GM19238 (cell line): ENCODE data around the gene WNT6.
A peak's percentile ranks its signal among the peaks of the same experiment; 100 is the strongest.
"Not testable (repeated sequence)": the region's sequence is repeated elsewhere in the genome, so short reads cannot be mapped to it uniquely, and the experiment has no call there.

Experiments used
- DNase-seq: peaks from one replicate; pipeline ENCODE4 v3.0.0; 2011; ENCODE audit warnings: low spot score; ENCODE audit not compliant: insufficient read length

The WNT6 gene

GRCh38 chr2:218830526-218831306 is 28.9 kb upstream of the WNT6 start:
- DNase-seq = no peak

- no peak for DNase-seq
Observed at GRCh38 chr2:218831378-218831990, 28.1 kb upstream of the WNT6 start, which contains the start of gene PRKAG3. Gene PRKAG3 (minus strand): TSS chr2:218831803.

GRCh38 chr2:218832081-218832480 is 27.5 kb upstream of the WNT6 start:
- DNase-seq = no peak

DNA sequence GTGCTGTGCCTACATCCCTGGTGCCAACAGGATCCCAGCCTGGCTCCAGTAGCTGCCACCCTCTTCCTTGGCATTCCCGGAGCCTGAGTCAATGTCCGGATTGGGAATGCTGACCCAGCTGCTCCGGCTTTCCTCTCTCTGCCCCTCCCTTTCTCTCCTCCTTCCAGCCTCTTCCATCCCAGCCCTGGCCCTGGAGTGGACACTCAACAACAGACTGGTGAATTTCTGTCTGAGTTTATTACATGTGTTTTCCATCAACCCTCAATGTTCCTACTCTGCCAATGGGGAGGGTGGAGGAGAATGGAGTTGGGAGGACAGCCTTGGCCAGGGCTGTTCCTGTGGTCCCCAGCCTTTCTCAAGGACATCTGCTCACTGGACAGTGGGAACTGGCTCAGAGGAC is 27.1 kb upstream of the WNT6 start:
- DNase-seq = no peak

DNA sequence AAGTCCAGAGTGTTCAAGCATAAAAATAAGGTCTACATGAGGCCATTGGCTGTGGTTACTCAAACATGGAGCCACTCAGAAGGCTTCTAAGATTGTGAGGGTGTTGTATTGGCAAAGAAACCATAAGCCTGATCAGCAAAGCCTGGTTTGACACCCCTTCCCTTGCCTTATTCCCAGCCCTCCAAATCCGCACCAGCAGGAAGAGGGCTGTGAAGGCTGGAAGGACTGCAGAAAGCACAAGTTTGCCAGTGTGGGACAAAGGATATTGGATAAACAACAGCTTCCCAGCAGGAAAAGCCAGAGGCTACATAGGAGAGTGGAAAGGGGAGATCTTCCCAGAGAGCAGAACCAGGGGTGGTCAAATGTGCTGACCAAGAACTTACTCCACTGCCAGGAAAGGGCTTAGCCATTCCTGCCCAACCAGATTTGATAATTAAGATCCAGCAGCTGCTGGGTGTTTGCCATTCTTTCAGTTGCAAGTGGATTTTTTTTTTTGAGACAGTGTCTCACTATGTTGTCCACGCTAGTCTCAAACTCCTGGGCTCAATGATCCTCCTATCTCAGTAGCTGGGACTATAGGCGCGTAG is 26.5 kb upstream of the WNT6 start:
- DNase-seq = no peak

DNA sequence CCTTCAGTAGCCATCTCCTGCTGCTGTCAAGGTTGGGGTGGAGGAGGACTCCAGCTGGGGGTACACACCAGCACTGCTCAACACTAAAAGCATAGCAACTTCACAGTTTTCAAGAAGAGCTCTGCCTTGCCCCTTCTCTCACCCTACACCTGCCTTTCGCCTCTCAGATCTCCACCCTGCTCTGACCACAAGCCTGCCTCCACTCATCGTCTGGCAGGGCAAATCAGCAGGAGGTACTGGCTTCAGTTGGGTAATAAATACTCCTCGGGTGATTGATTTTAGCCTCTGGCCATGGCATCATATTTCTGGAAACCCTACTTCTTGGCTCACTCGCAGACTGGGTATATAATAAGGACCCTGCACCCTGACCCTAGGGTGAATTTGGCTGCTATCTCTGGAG is 24.9 kb upstream of the WNT6 start:
- no peak for DNase-seq

GRCh38 chr2:218837495-218837894 is 22.1 kb upstream of the WNT6 start:
- no peak for DNase-seq

GRCh38 chr2:218839430-218839829 is 20.2 kb upstream of the WNT6 start:
- DNase-seq = no peak

DNA sequence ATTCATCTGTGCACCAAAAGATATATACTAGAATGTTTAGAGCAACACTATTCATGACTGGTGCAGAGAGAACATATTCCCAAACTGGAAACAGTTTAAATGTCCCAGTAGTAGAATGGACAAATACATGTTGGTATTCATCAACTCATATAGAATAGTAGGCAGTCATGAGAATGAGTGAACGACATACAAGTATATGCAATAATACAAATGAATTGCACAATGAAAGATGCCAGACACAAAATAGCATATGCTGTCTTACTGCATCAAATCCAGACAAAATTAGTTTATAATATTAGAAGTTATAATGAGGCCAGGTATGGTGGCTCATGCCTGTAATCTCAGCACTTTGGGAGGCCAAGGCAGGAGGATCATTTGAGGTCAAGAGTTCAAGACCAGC is 19.7 kb upstream of the WNT6 start:
- DNase-seq = no peak

- DNase-seq = not testable (repeated sequence)
Observed at GRCh38 chr2:218844334-218844733, 15.3 kb upstream of the WNT6 start.

DNA sequence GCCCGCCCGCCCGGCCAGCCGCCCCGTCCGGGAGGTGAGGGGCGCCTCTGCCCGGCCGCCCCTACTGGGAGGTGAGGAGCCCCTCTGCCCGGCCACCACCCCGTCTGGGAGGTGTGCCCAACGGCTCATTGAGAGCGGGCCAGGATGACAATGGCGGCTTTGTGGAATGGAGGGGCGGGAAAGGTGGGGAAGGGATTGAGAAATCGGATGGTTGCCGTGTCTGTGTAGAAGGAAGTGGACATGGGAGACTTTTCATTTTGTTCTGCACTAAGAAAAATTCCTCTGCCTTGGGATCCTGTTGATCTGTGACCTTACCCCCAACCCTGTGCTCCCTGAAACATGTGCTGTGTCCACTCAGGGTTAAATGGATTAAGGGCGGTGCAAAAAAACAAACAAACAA is 12.6 kb upstream of the WNT6 start:
- not testable (repeated sequence) for DNase-seq

GRCh38 chr2:218849721-218850120 is 9.9 kb upstream of the WNT6 start:
- no peak for DNase-seq

DNA sequence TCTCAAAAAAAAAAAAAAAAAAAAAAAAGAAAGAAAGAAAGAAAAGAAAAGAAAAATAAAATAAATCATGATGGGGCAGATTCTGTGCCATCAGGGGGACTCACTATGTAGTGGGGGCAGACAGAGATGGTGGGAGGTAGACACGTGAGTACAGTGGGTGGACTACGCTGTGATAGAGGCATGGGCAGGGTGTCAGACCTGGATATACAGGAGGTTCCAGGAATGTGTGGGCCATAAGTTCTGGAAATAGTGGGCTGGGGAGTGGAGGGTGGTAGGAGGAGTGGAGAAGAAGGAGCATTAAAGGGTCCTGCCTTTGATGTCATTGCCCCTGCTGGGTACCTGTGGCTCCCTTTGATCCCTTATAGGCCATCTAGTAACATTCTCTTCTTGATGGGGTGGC is 8.8 kb upstream of the WNT6 start:
- DNase-seq = no peak

DNA sequence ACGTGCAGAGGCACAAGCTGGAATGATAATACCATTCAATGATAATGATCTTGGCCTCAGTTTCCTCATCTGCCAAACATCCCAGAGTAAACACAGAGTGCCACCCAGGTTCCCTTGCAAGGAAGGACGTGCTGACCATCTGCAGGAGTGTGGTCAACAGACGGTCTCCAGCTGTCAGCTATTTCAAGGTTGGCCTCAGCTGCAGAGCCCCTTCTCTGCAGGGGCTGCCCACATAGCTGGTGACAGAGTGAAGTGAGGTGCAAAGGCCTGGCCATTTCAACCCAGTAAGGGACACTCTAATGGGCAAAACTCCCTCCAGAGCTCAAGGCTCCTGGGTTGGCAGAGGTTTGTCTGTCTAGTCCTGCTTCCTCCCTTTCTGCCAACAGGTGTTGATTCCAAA is 8.3 kb upstream of the WNT6 start:
- no peak for DNase-seq

- peak; percentile 58 for DNase-seq
Observed at GRCh38 chr2:218852911-218853667, 6.5 kb upstream of the WNT6 start.

GRCh38 chr2:218853766-218854165 is 5.8 kb upstream of the WNT6 start:
- no peak for DNase-seq

GRCh38 chr2:218854860-218855259 is 4.7 kb upstream of the WNT6 start:
- DNase-seq = no peak

DNA sequence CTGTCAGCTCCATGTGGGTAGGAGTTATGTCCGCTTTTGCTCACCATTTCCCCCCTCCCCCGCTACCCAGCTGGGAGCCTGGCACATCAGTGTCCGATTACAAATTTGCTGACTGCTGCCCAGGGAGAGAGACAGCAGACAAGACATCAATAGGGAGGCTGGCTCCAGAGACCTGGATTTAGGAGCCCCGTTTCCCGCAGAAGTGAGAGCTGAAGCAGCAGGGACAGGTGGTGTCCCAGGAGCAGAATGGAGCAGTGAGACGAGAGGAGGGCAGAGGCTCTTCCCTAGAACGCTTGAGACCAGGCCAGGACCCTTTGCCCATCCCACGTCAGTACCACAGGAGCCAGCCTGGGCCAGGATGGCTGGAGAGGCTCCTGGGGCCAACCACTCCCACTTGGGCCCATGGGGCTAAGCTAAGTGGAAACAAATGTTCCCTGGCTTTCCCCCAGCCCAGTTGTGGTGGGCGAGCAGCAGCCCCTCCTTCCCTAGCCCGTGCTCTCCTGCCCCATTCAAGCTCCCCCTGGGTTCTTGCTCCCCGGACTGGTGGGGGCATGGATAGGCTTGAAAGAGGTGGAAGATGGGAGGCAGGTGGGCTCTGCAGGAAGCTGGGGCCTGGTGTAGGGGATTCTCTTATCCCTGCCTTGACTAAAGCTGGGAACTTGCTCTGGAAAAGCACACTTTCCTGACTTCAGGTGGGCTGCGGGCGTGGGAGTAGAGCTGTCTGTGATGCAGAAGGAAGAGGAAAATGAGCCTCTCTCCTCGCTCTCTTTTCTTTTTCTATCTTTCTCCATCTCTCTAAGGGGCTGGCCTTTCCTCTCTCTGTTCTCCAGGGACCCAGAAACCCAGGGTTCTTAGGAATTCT is 4.1 kb upstream of the WNT6 start:
- no peak for DNase-seq

GRCh38 chr2:218856167-218856895 is 3.3 kb upstream of the WNT6 start:
- DNase-seq = no peak

DNA sequence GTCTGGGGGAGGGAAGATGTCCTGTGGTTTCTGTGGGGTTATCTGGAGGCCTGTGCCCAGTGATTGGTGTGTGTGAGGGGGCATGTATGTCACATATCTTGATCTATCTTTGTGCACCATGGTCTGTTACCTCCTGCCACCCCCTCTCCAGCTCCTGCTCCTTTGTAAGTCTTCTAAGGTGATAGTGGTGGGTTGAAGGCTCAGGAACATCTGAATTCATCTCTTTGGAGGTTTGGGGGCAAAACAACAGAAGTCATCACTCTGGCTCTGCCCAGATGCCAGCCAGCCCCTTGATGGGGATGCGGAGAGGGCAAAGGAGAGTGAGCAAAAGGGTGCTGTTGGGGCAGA is 2.7 kb upstream of the WNT6 start:
- DNase-seq = no peak
